GM12878 (cell line): ENCODE results near the gene SLC4A5. TPM values are rescaled to one million over a fixed set of nuclear protein-coding genes. Genes with fewer than 3 reads are reported as not detected.

ENCODE experiments used
- ATAC-seq: fragments of 200-7000 bp; cut with Tn5 transposase; 3 replicates; pipeline ENCODE4 v1.9.1; 2020; ENCODE audit warnings: mild to moderate bottlenecking, moderate library complexity
- BruUV-seq: library from RNA; stranded (reverse); fragments of 400-500 nt; replicated peaks from 2 replicates; lab custom pipeline; 2021; lab: Mats Ljungman, UMichigan
- CTCF ChIA-PET: fragments of 300-600 bp; sonication (Branson Sonifier 250); formaldehyde crosslinking; extraction: SDS; loops from one replicate; lab custom pipeline; 2021; ENCODE audit warnings: inconsistent platforms; lab: Yijun Ruan, JAX
- POLR2A ChIA-PET: fragments of 350-600 bp; formaldehyde crosslinking; extraction: SDS; loops from one replicate; lab custom pipeline; 2021; ENCODE audit warnings: inconsistent platforms; lab: Charles Lee
- RAD21 ChIA-PET: fragments of 300-600 bp; sonication (Branson Sonifier 250); formaldehyde crosslinking; loops from one replicate; lab custom pipeline; 2023; ENCODE audit warnings: antibody characterized with exemption; ENCODE audit not compliant: unreplicated experiment; lab: Charles Lee
- SMC1A ChIA-PET: fragments of 300-600 bp; sonication (Branson Sonifier 250); formaldehyde crosslinking; loops from one replicate; lab custom pipeline; 2023; ENCODE audit not compliant: unreplicated experiment, uncharacterized antibody; lab: Charles Lee
- DNase-seq: peaks from one replicate; pipeline ENCODE4 v3.0.0-alpha.2; 2011; ENCODE audit warnings: low read depth, low spot score
- FAIRE-seq: peaks from 3 replicates; lab custom pipeline; 2011; peaks lifted over from hg19 to GRCh38; lab: Jason Lieb, UNC
- H2AFZ ChIP-seq: 2 replicates; pipeline ENCODE4 v1.6.0; 2011; ENCODE audit warnings: low read depth, low read length, control low read depth; ENCODE audit not compliant: control insufficient read depth
- H3K27ac ChIP-seq: 2 replicates; pipeline ENCODE4 v1.5.1; 2011; ENCODE audit warnings: control low read depth; ENCODE audit not compliant: control insufficient read depth, insufficient read depth
- H3K27me3 ChIP-seq, 2 experiments: replicated peaks in 1 of 2; 2 replicates each; pipeline versions ENCODE4 v1.6.0 to v1.6.1; 2011; ENCODE audit warnings: low read length in 1 of 2; ENCODE audit not compliant: control insufficient read depth in 2 of 2, insufficient read depth in 2 of 2
- H3K36me3 ChIP-seq, 2 experiments: 2 replicates each; pipeline ENCODE4 v1.5.1; 2011; ENCODE audit warnings: low read length in 1 of 2; ENCODE audit not compliant: control insufficient read depth in 2 of 2, insufficient read depth in 2 of 2
- H3K4me1 ChIP-seq: 2 replicates; pipeline ENCODE4 v1.6.1; 2011; ENCODE audit warnings: mild to moderate bottlenecking, low read length, moderate library complexity, mixed read lengths; ENCODE audit not compliant: control insufficient read depth, insufficient read depth
- H3K4me2 ChIP-seq: 2 replicates; pipeline ENCODE4 v1.6.0; 2011; ENCODE audit warnings: control low read depth; ENCODE audit not compliant: control insufficient read depth, insufficient read depth
- H3K4me3 ChIP-seq: fragments of 200-600 bp; sonication (generic); 2 replicates; pipeline ENCODE4 v1.5.1; 2016
- H3K79me2 ChIP-seq: 2 replicates; pipeline ENCODE4 v1.6.0; 2011; ENCODE audit warnings: low read length; ENCODE audit not compliant: control insufficient read depth, insufficient read depth
- H3K9ac ChIP-seq: 2 replicates; pipeline ENCODE4 v1.8.0; 2011; ENCODE audit warnings: low read length, control low read depth, mixed read lengths; ENCODE audit not compliant: control insufficient read depth, insufficient read depth
- H3K9me3 ChIP-seq: replicated peaks from 3 replicates; pipeline ENCODE4 v1.5.1; 2011; ENCODE audit warnings: mild to moderate bottlenecking, low read length; ENCODE audit not compliant: control insufficient read depth, insufficient read depth
- H4K20me1 ChIP-seq: 2 replicates; pipeline ENCODE4 v1.6.0; 2011; ENCODE audit not compliant: control insufficient read depth, insufficient read depth
- BCL11A ChIP-seq: IDR thresholded peaks from 2 replicates; pipeline ENCODE4 v1.6.1; 2011; ENCODE audit warnings: low read depth, low read length
- E4F1 ChIP-seq: fragments of 450-650 bp; IDR thresholded peaks from 2 replicates; pipeline ENCODE4 v1.6.1; 2018; ENCODE audit warnings: borderline replicate concordance, mild to moderate bottlenecking; ENCODE audit not compliant: partially characterized antibody
- EP300 ChIP-seq, 2 experiments: fragments of 150-350 bp in 1 of 2; IDR thresholded peaks; 2 replicates each; pipeline ENCODE4 v1.6.1; 2011 to 2012; ENCODE audit warnings: low read depth in 2 of 2, low read length in 2 of 2, borderline replicate concordance in 1 of 2, improper control_type of control experiment in 1 of 2, inconsistent platforms in 1 of 2; ENCODE audit not compliant: control insufficient read depth in 1 of 2
- FOXM1 ChIP-seq: IDR thresholded peaks from 2 replicates; pipeline ENCODE4 v1.6.1; 2012; ENCODE audit warnings: low read depth, mild to moderate bottlenecking, inconsistent platforms, low read length, moderate library complexity
- GABPA ChIP-seq: IDR thresholded peaks from 2 replicates; pipeline ENCODE4 v1.6.1; 2014; ENCODE audit warnings: antibody characterized with exemption, low read depth, mild to moderate bottlenecking, inconsistent platforms
- IRF3 ChIP-seq: fragments of 450-650 bp; IDR thresholded peaks from 2 replicates; pipeline ENCODE4 v1.6.1; 2014; ENCODE audit warnings: mild to moderate bottlenecking
- MEF2B ChIP-seq: fragments of 450-650 bp; IDR thresholded peaks from 2 replicates; pipeline ENCODE4 v1.6.1; 2018; ENCODE audit warnings: mild to moderate bottlenecking, moderate library complexity; ENCODE audit not compliant: partially characterized antibody, poor library complexity, severe bottlenecking
- MTA2 ChIP-seq: fragments of 450-650 bp; IDR thresholded peaks from 2 replicates; pipeline ENCODE4 v1.6.1; 2016; ENCODE audit warnings: low read depth, mild to moderate bottlenecking, moderate library complexity
- MXI1 ChIP-seq: fragments of 150-350 bp; IDR thresholded peaks from 2 replicates; pipeline ENCODE4 v1.6.1; 2011; ENCODE audit warnings: low read depth, mild to moderate bottlenecking, inconsistent platforms, low read length, improper control_type of control experiment
- NR2C2 ChIP-seq: IDR thresholded peaks from 2 replicates; pipeline ENCODE4 v1.6.1; 2011; ENCODE audit warnings: borderline replicate concordance, low read depth; ENCODE audit not compliant: control insufficient read depth, insufficient read length
- NR2F1 ChIP-seq: fragments of 450-650 bp; conservative IDR thresholded peaks from 2 replicates; pipeline ENCODE4 v1.6.1; 2017; ENCODE audit warnings: mild to moderate bottlenecking
- SIX5 ChIP-seq: IDR thresholded peaks from 2 replicates; pipeline ENCODE4 v1.6.1; 2011; ENCODE audit warnings: mild to moderate bottlenecking, low read depth, low read length, moderate library complexity; ENCODE audit not compliant: severe bottlenecking
- SUZ12 ChIP-seq: fragments of 200-600 bp; sonication (generic); IDR thresholded peaks from one replicate; pipeline ENCODE4 v1.6.1; 2018; ENCODE audit warnings: antibody characterized with exemption, mild to moderate bottlenecking; ENCODE audit not compliant: unreplicated experiment
- TARDBP ChIP-seq: IDR thresholded peaks from 2 replicates; pipeline ENCODE4 v1.6.1; 2016; ENCODE audit warnings: borderline replicate concordance
- ZBTB4 ChIP-seq: fragments of 450-650 bp; formaldehyde crosslinking; IDR thresholded peaks from 2 replicates; pipeline ENCODE4 v1.4.0; 2022; ENCODE audit warnings: mild to moderate bottlenecking, moderate library complexity
- WGBS: methylation state at CpG from one replicate; pipeline ENCODE4 v1.1.6; 2016; ENCODE audit warnings: low lambda C conversion rate; ENCODE audit not compliant: insufficient replicate concordance, insufficient coverage; ENCODE audit errors: missing lambda C conversion rate; 5-methylcytosine and 5-hydroxymethylcytosine counted together
- in situ Hi-C: fragments of 300-500 bp; cut with MboI; formaldehyde crosslinking; loops from 9 replicates; pipeline ENCODE4 v1.14.3; 2018; ENCODE audit warnings: mixed read lengths
- intact Hi-C: fragments of 100-400 bp; cut with micrococcal nuclease; formaldehyde crosslinking; loops from one replicate; pipeline ENCODE4 v1.14.2; 2022; ENCODE audit not compliant: unreplicated experiment
- polyA plus RNA-seq, 11 experiments: library from polyadenylated mRNA; depleted of rRNA in 4 of 11; unstranded in 6 of 11; stranded (reverse) in 5 of 11; fragments of >200 nt; fragmentation: Nextera tagmentation in 4 of 11; fragmentation: Illumina TruSeq in 1 of 11; extraction: Ambion mirVana in 4 of 11; extraction: Trizol in 1 of 11; gene quantifications; 1 replicate in 1 of 11; 2 replicates in 10 of 11; pipeline versions ENCODE4 v1.2.1 to v1.2.3, GENCODE V29; 2011 to 2016; ENCODE audit warnings: inconsistent platforms in 2 of 11, missing spikeins in 2 of 11, low read depth in 1 of 11
- total RNA-seq, 4 experiments: library from RNA; depleted of rRNA in 3 of 4; stranded (reverse); fragments of >200 nt in 3 of 4; fragmentation: Illumina TruSeq in 1 of 4; extraction: Trizol in 1 of 4; gene quantifications; 2 replicates each; pipeline versions ENCODE4 v1.2.1 to v1.2.3, GENCODE V29; 2013 to 2021

The SLC4A5 gene
- total and polyA plus RNA-seq, 10 of the 15 experiments (the other 5 are each of a cell fraction or from before 2014, with no cell fraction given) = 0.15 to 4.7 (median 1.6) TPM

GRCh38 chr2:74201596-74201995 lies 141.6 kb downstream of the SLC4A5 start:
- BruUV-seq = no TSS peak
- ChIA-PET SMC1A (interaction anchor here (0.9 to 3.4 kb wide), 5 partner anchors 9 to 20 kb away, joined by 3 to 15 read pairs (median 4); no protein-coding TSS in a partner anchor), POLR2A (interaction anchor here (0.6 to 6.4 kb wide), 4 partner anchors 15 to 587 kb away, joined by 3 to 83 read pairs (median 26); partner anchors contain the start of gene MOB1A), CTCF (interaction anchor here (0.7 to 7.8 kb wide), 4 partner anchors 21 to 377 kb away, joined by 3 to 90 read pairs (median 8); partner anchors contain the start of gene MOB1A), RAD21 (interaction anchor here (0.8 to 4.6 kb wide), 7 partner anchors 8 to 373 kb away, joined by 3 to 39 read pairs (median 4); partner anchors contain the start of genes BOLA3, MOB1A and STAMBP)
- Histone ChIP-seq H4K20me1 (peaks cover 3% of the 10 kb centered on the region; the same call in 1 of the 2 replicates), H3K27ac (peak overlapping the region; percentile 40), H3K27me3 (no peaks in the 10 kb centered on the region), H3K4me3 (peak overlapping the region; percentile 96), H2AFZ (no peak overlapping the region), H3K36me3 (peaks cover 0 to 2% of the 10 kb centered on the region in 2 experiments; a peak in 2 of 4 replicates), H3K4me1 (peaks cover 26% of the 10 kb centered on the region), H3K79me2 (peaks cover 84% of the 10 kb centered on the region), H3K9me3 (no peaks in the 10 kb centered on the region), H3K9ac (peak overlapping the region; percentile 10; the same call in 1 of the 2 replicates), H3K4me2 (peak overlapping the region; percentile 73)
- TF ChIP-seq NR2F1 = no peak
- no peak for TF ChIP-seq SIX5
- no peak for TF ChIP-seq ZBTB4 (CRISPR knock-in tag)
- TF ChIP-seq FOXM1 = no peak
- TF ChIP-seq TARDBP = no peak
- no peak for TF ChIP-seq BCL11A
- TF ChIP-seq GABPA = no peak
- no peak for TF ChIP-seq MXI1
- no peak for TF ChIP-seq IRF3
- no peak for TF ChIP-seq E4F1
- no peak for TF ChIP-seq MEF2B
- TF ChIP-seq EP300 (IDR thresholded peaks at IDR 0.05; ENCODE audit: borderline replicate concordance in 1 of 2, control insufficient read depth in 1 of 2, low read depth in 2 of 2, low read length in 2 of 2) = no peak
- TF ChIP-seq NR2C2 = no peak
- no peak for TF ChIP-seq SUZ12
- no peak for TF ChIP-seq MTA2
- ATAC-seq (no peak), DNase-seq (no peak), FAIRE-seq (no peak)
- intact Hi-C loops = loop anchor here (5.0 kb wide), 1 partner anchor 34 kb away; no protein-coding TSS in a partner anchor
- 0% methylated on average over 1 of the region's 1 CpG for WGBS
- in situ Hi-C loops = no loop called here
